Nephron progenitor cell (in vitro differentiated cells): ENCODE data around the gene NELFB.

Source experiments
- DNase-seq: peaks from one replicate; pipeline ENCODE4 v3.0.0; 2021
- H3K27ac Mint-ChIP-seq: 2 replicates; pipeline ENCODE4 v1.8.0; 2021; ENCODE audit warnings: mild to moderate bottlenecking, moderate library complexity, mixed read lengths
- H3K27me3 Mint-ChIP-seq: 2 replicates; pipeline ENCODE4 v1.8.0; 2021; ENCODE audit warnings: mild to moderate bottlenecking, low read depth, mixed read lengths; ENCODE audit not compliant: poor library complexity
- H3K36me3 Mint-ChIP-seq: 2 replicates; pipeline ENCODE4 v1.8.0; 2021; ENCODE audit warnings: low read depth, mixed read lengths
- H3K4me1 Mint-ChIP-seq: 2 replicates; pipeline ENCODE4 v1.8.0; 2021; ENCODE audit warnings: mixed read lengths
- H3K4me3 Mint-ChIP-seq: 2 replicates; pipeline ENCODE4 v1.8.0; 2021; ENCODE audit warnings: mild to moderate bottlenecking, moderate library complexity, mixed read lengths
- H3K9me3 Mint-ChIP-seq: 2 replicates; pipeline ENCODE4 v1.8.0; 2021; ENCODE audit warnings: mild to moderate bottlenecking, moderate library complexity, mixed read lengths
- CTCF ChIP-seq: fragments of 200-600 bp; sonication (generic); IDR thresholded peaks from 2 replicates; pipeline ENCODE4 v1.5.0; 2021; ENCODE audit warnings: antibody characterized with exemption

NELFB gene

GRCh38 chr9:137278061-137278701 is 23.1 kb downstream of the NELFB start:
- DNase-seq = no peak
- Mint-ChIP-seq H3K4me3 (no peak overlapping the region), H3K9me3 (no peaks in the 10 kb centered on the region), H3K27me3 (peaks cover 20% of the 10 kb centered on the region), H3K4me1 (peaks cover 38% of the 10 kb centered on the region), H3K27ac (no peak overlapping the region), H3K36me3 (peaks cover 10% of the 10 kb centered on the region)
- TF ChIP-seq CTCF = no peak

- Mint-ChIP-seq H3K27ac (no peak overlapping the region), H3K27me3 (peaks cover 25% of the 10 kb centered on the region), H3K36me3 (peaks cover 4% of the 10 kb centered on the region), H3K9me3 (no peaks in the 10 kb centered on the region), H3K4me3 (no peak overlapping the region), H3K4me1 (peaks cover 38% of the 10 kb centered on the region)
- no peak for TF ChIP-seq CTCF
- DNase-seq = no peak
Measured at GRCh38 chr9:137278721-137279711, 23.9 kb downstream of the NELFB start.

- no peak for TF ChIP-seq CTCF
- Mint-ChIP-seq H3K4me1 (peaks cover 31% of the 10 kb centered on the region), H3K4me3 (no peak overlapping the region), H3K27ac (no peak overlapping the region), H3K27me3 (peaks cover 25% of the 10 kb centered on the region), H3K9me3 (no peaks in the 10 kb centered on the region), H3K36me3 (peaks cover 4% of the 10 kb centered on the region)
- DNase-seq = no peak
Measured at GRCh38 chr9:137279741-137280473, 24.8 kb downstream of the NELFB start.

GRCh38 chr9:137280474-137281344 is 25.6 kb downstream of the NELFB start:
- Mint-ChIP-seq H3K27me3 (peaks cover 26% of the 10 kb centered on the region), H3K27ac (no peak overlapping the region), H3K9me3 (no peaks in the 10 kb centered on the region), H3K4me3 (no peak overlapping the region), H3K36me3 (peaks cover 4% of the 10 kb centered on the region), H3K4me1 (peaks cover 23% of the 10 kb centered on the region)
- TF ChIP-seq CTCF = peak; percentile 48
- DNase-seq = peak; percentile 76

- H3K4me1 Mint-ChIP-seq = peaks cover 19% of the 10 kb centered on the region
- peaks cover 29% of the 10 kb centered on the region for H3K27me3 Mint-ChIP-seq
- peaks cover 4% of the 10 kb centered on the region for H3K36me3 Mint-ChIP-seq
- DNase-seq = peak; percentile 63
- no peak overlapping the region for H3K27ac Mint-ChIP-seq
- no peak for TF ChIP-seq CTCF
- peak overlapping the region; percentile 58 for H3K4me3 Mint-ChIP-seq
- no peaks in the 10 kb centered on the region for H3K9me3 Mint-ChIP-seq
Measured at GRCh38 chr9:137281345-137282116, 26.4 kb downstream of the NELFB start.
